Neural progenitor cell (in vitro differentiated cells): ENCODE results near the gene NCOA4.

Experiments used
- CTCF ChIP-seq: fragments of 200-600 bp; sonication (generic); IDR thresholded peaks from 2 replicates; pipeline ENCODE4 v1.5.1; 2017; ENCODE audit warnings: antibody characterized with exemption, mild to moderate bottlenecking
- EZH2 ChIP-seq: fragments of 200-600 bp; sonication (generic); IDR thresholded peaks from 2 replicates; pipeline ENCODE4 v1.6.1; 2017; ENCODE audit warnings: antibody characterized with exemption, mild to moderate bottlenecking, moderate library complexity

DNA sequence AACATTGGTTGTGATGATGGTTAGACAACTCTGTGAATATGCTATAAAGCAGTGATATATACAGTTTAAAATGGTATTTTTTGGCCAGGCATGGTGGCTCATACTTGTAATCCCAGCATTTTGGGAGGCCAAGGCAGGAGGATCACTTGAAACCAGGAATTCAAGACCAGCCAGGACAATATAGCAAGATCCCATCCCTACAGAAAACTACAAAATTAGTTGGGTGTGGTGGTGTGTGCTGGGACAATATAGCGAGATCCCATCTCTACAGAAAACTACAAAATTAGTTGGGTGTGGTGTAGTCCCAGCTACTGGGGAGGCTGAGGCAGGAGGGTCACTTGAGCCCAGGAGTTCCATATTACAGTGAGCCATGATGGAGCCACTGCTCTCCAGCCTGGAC is 43.1 kb upstream of the NCOA4 start:
- TF ChIP-seq CTCF, result no peak
- TF ChIP-seq EZH2, result no peak
